OCI-LY7 (cell line): ENCODE data around the gene NUP188. TPM values are rescaled to one million over a fixed set of nuclear protein-coding genes. Genes with fewer than 3 reads are reported as not detected.
"Not testable (repeated sequence)": the region's sequence is repeated elsewhere in the genome, so short reads cannot be mapped to it uniquely, and the experiment has no call there.

ENCODE experiments used
- BruUV-seq: library from RNA; stranded (reverse); fragments of 400-500 nt; replicated peaks from 2 replicates; lab custom pipeline; 2021; lab: Mats Ljungman, UMichigan
- CTCF ChIA-PET: fragments of 300-600 bp; sonication (Branson Sonifier 250); formaldehyde crosslinking; loops from one replicate; lab custom pipeline; 2022; ENCODE audit warnings: antibody characterized with exemption; ENCODE audit not compliant: unreplicated experiment; lab: Charles Lee
- POLR2A ChIA-PET: fragments of 300-600 bp; sonication (Branson Sonifier 250); formaldehyde crosslinking; loops from one replicate; lab custom pipeline; 2022; ENCODE audit warnings: antibody characterized with exemption; lab: Charles Lee
- DNase-seq: peaks from one replicate; pipeline ENCODE4 v3.0.0-alpha.2; 2015; ENCODE audit warnings: low spot score
- H2AFZ ChIP-seq: fragments of 200-600 bp; sonication (generic), shearing (Covaris generic); 2 replicates; pipeline ENCODE4 v1.6.1; 2014; ENCODE audit warnings: mild to moderate bottlenecking, antibody characterized with exemption, low read length, moderate library complexity
- H3K27ac ChIP-seq: fragments of 200-600 bp; sonication (generic); 2 replicates; pipeline ENCODE4 v1.5.1; 2014; ENCODE audit warnings: mixed run types, low read depth, mild to moderate bottlenecking, moderate library complexity, low read length, inconsistent platforms; ENCODE audit not compliant: poor library complexity, severe bottlenecking
- H3K36me3 ChIP-seq: fragments of 200-600 bp; sonication (generic); 2 replicates; pipeline ENCODE4 v1.6.1; 2014; ENCODE audit warnings: mild to moderate bottlenecking, antibody characterized with exemption, low read length, moderate library complexity, mixed read lengths; ENCODE audit not compliant: insufficient read depth
- H3K4me1 ChIP-seq: fragments of 200-600 bp; sonication (generic); 2 replicates; pipeline ENCODE4 v1.5.1; 2014; ENCODE audit warnings: mild to moderate bottlenecking, low read length; ENCODE audit not compliant: insufficient read depth, poor library complexity, severe bottlenecking
- H3K4me2 ChIP-seq: fragments of 200-600 bp; sonication (generic); 2 replicates; pipeline ENCODE4 v1.6.1; 2014; ENCODE audit warnings: mild to moderate bottlenecking, low read length
- H3K4me3 ChIP-seq: fragments of 200-600 bp; sonication (generic); 2 replicates; pipeline ENCODE4 v1.5.1; 2014; ENCODE audit warnings: mild to moderate bottlenecking, low read depth, low read length; ENCODE audit not compliant: poor library complexity, severe bottlenecking
- H3K79me2 ChIP-seq: fragments of 200-600 bp; sonication (generic); 2 replicates; pipeline ENCODE4 v1.6.1; 2016; ENCODE audit warnings: low read depth, mild to moderate bottlenecking, low read length, moderate library complexity, mixed read lengths; ENCODE audit not compliant: insufficient read depth
- H3K9me2 ChIP-seq: fragments of 200-600 bp; sonication (generic); 2 replicates; pipeline ENCODE4 v1.6.1; 2016; ENCODE audit warnings: mild to moderate bottlenecking, low read length, mixed read lengths; ENCODE audit not compliant: insufficient read depth
- H3K9me3 ChIP-seq: fragments of 200-600 bp; sonication (generic); 2 replicates; pipeline ENCODE4 v1.6.1; 2014; ENCODE audit warnings: mild to moderate bottlenecking, mixed run types, low read length, mixed read lengths
- H4K20me1 ChIP-seq: fragments of 200-600 bp; sonication (generic); 2 replicates; pipeline ENCODE4 v1.6.1; 2014; ENCODE audit warnings: mild to moderate bottlenecking, antibody characterized with exemption, low read length, moderate library complexity, mixed read lengths; ENCODE audit not compliant: insufficient read depth
- EZH2phosphoT487 ChIP-seq: fragments of 200-600 bp; sonication (generic); IDR thresholded peaks from 2 replicates; pipeline ENCODE4 v1.6.1; 2018; ENCODE audit warnings: low read depth, borderline replicate concordance, mild to moderate bottlenecking, mixed run types, antibody characterized with exemption, low read length, moderate library complexity, mixed read lengths
- intact Hi-C: fragments of 100-400 bp; cut with micrococcal nuclease; formaldehyde crosslinking; loops from one replicate; pipeline ENCODE4 v1.10.0; 2022; ENCODE audit not compliant: unreplicated experiment
- total RNA-seq, 2 experiments: library from RNA; depleted of rRNA in 1 of 2; stranded (reverse); fragments of >200 nt in 1 of 2; shearing (Covaris generic) in 1 of 2; gene quantifications; 2 replicates each; pipeline ENCODE4 v1.2.3, GENCODE V29; 2014 to 2022
- TF ChIP-seq, protein P1 (sequence below): fragments of 200-600 bp; sonication (generic); conservative IDR thresholded peaks from 2 replicates; pipeline ENCODE4 v1.5.1; 2014; ENCODE audit warnings: mild to moderate bottlenecking, antibody characterized with exemption, low read length, moderate library complexity, mixed read lengths

The NUP188 gene
- total RNA-seq, 2 experiments from 2014 or later = 73.6 to 83.8 TPM

DNA sequence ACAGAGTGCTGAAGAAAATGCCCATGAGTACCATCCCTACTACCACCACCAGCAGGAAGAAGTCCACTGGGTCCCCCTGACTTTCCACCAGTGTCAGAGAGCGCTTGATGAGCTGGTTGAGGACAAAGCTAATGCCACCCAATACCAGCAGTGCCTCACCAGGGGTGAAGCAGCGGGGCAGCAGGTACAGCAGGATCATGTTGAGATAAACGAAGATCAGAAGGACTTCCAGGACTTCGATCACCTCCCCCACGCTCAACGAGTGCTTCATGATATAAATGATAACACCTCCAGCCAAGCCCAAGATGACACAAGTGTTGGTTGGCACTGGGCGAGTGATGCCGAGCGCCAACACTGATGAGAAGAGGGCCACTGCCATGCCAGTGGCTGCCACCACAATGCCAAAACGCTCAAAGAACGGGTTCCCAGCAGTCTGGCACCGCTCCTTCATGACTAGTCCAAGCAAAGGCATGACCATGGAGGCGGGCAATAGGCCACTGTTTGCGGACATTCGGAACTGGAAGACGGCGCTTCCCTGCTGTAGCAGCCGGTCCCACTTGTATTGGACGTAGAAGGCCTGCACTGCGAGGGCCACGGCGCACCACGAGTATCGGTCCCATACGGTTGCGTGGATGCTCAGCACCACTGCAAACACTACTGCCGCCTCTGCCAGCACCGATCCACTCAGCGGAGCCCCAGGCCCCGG lies 775 bp upstream of the NUP188 start:
- TF ChIP-seq, protein P1, sequence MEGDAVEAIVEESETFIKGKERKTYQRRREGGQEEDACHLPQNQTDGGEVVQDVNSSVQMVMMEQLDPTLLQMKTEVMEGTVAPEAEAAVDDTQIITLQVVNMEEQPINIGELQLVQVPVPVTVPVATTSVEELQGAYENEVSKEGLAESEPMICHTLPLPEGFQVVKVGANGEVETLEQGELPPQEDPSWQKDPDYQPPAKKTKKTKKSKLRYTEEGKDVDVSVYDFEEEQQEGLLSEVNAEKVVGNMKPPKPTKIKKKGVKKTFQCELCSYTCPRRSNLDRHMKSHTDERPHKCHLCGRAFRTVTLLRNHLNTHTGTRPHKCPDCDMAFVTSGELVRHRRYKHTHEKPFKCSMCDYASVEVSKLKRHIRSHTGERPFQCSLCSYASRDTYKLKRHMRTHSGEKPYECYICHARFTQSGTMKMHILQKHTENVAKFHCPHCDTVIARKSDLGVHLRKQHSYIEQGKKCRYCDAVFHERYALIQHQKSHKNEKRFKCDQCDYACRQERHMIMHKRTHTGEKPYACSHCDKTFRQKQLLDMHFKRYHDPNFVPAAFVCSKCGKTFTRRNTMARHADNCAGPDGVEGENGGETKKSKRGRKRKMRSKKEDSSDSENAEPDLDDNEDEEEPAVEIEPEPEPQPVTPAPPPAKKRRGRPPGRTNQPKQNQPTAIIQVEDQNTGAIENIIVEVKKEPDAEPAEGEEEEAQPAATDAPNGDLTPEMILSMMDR = no peak
- TF ChIP-seq EZH2phosphoT487 = no peak
- Histone ChIP-seq H3K27ac (peak overlapping the region; percentile 63), H3K4me3 (peak overlapping the region; percentile 95), H3K4me2 (peak overlapping the region; percentile 82), H3K9me3 (no peaks in the 10 kb centered on the region), H2AFZ (peak overlapping the region; percentile 56), H3K79me2 (peaks cover 19% of the 10 kb centered on the region; the same call in 1 of the 2 replicates), H3K4me1 (peaks cover 14% of the 10 kb centered on the region), H4K20me1 (no peaks in the 10 kb centered on the region), H3K9me2 (no peaks in the 10 kb centered on the region), H3K36me3 (peaks cover 34% of the 10 kb centered on the region)
- intact Hi-C loops = loop anchor here (5.0 kb wide), 1 partner anchor 84 kb away; no protein-coding TSS in a partner anchor
- CTCF ChIA-PET = no interaction called here
- POLR2A ChIA-PET = no interaction called here
- no peak for DNase-seq
- BruUV-seq = TSS peak; percentile 83

DNA sequence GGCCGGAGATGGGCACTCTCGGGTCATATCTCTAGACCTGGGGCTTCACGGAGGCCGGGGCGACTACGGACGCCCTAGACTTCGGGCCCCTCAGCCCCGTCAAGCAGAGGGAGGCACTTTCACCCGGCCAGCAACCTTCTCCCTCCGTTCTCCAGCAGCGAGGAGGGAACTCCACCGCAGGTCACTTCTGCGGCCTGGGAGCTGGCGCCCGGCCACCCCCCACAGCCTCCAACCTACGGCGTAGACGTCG lies 297 bp upstream of the NUP188 start:
- intact Hi-C loops = loop anchor here (5.0 kb wide), 1 partner anchor 85 kb away; no protein-coding TSS in a partner anchor
- no peak for DNase-seq
- BruUV-seq = no TSS peak
- H3K27ac ChIP-seq = peak overlapping the region; percentile 63
- H3K4me3 ChIP-seq = peak overlapping the region; percentile 95
- POLR2A ChIA-PET = no interaction called here
- peak overlapping the region; percentile 56 for H2AFZ ChIP-seq
- peaks cover 39% of the 10 kb centered on the region for H3K36me3 ChIP-seq
- H3K4me2 ChIP-seq = peak overlapping the region; percentile 82
- H4K20me1 ChIP-seq = no peaks in the 10 kb centered on the region
- TF ChIP-seq EZH2phosphoT487 = no peak
- TF ChIP-seq, protein P1 = no peak
- no peaks in the 10 kb centered on the region for H3K9me3 ChIP-seq
- H3K9me2 ChIP-seq = no peaks in the 10 kb centered on the region
- peaks cover 19% of the 10 kb centered on the region; the same call in 1 of the 2 replicates for H3K79me2 ChIP-seq
- CTCF ChIA-PET = no interaction called here
- H3K4me1 ChIP-seq = peaks cover 14% of the 10 kb centered on the region

DNA sequence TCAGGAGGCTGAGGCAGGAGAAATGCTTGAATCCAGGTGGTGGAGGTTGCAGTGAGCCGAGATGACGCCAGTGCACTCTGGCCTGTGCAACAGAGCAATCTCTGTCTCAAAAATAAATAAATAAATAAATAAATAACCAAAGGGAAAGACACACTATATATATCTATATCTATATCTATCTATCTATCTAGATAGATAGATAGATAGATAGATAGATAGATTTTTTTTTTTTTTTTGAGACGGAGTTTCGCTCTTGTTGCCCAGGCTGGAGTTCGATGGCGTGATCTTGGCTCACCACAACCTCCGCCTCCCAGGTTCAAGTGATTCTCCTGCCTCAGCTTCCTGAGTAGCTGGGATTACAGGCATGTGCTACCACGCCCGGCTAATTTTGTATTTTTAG lies 13.9 kb downstream of the NUP188 start:
- DNase-seq, H3K9me2 ChIP-seq, H3K4me3 ChIP-seq, H3K4me1 ChIP-seq, intact Hi-C loops, H3K79me2 ChIP-seq, H3K4me2 ChIP-seq, H2AFZ ChIP-seq, H4K20me1 ChIP-seq, CTCF ChIA-PET, H3K9me3 ChIP-seq, BruUV-seq, H3K27ac ChIP-seq: not testable (repeated sequence)
- POLR2A ChIA-PET = interaction anchor here (0.6 to 0.7 kb wide), 2 partner anchors 11 to 28 kb away, joined by 3 to 5 read pairs; no protein-coding TSS in a partner anchor
- peaks cover 92% of the 10 kb centered on the region for H3K36me3 ChIP-seq
